Astrocyte of the spinal cord (primary cell): Measurements from ENCODE around the gene PBX1.
A peak's percentile ranks its signal among the peaks of the same experiment; 100 is the strongest.

Experiments
- DNase-seq: peaks from one replicate; pipeline ENCODE4 v3.0.0; 2011; ENCODE audit warnings: low read depth, low spot score
- H3K4me3 ChIP-seq: 2 replicates; pipeline ENCODE4 v1.5.1; 2011; ENCODE audit warnings: low read depth, mild to moderate bottlenecking, low read length, moderate library complexity
- in situ Hi-C: cut with HindIII; loops from 2 replicates; pipeline ENCODE4 v1.10.0; 2017; ENCODE audit warnings: low sequenced_read_pairs
- TF ChIP-seq, protein P1 (sequence below): IDR thresholded peaks from 2 replicates; pipeline ENCODE4 v1.5.1; 2012; ENCODE audit warnings: low read depth, mild to moderate bottlenecking, low read length, inconsistent platforms

The PBX1 gene

DNA sequence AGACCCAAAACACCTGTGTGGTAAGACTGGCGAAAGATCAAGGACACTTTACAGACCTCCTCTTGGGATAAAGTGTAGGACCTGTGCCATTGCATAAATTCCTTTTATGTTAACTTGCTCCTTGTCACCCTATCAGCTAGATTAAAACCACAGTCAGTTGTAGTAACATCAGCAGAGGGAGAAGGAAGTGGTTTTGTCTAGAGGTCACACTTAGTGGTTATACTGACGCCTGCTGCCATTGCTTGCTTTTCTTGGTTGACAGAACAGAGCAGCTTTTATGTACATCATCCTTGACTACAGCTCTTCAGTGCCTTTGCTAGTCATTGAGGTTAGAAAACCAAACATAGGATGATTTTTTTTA lies 101.4 kb downstream of the PBX1 start:
- in situ Hi-C loops: no loop called here
- peak; percentile 63 for DNase-seq
- TF ChIP-seq, protein P1, sequence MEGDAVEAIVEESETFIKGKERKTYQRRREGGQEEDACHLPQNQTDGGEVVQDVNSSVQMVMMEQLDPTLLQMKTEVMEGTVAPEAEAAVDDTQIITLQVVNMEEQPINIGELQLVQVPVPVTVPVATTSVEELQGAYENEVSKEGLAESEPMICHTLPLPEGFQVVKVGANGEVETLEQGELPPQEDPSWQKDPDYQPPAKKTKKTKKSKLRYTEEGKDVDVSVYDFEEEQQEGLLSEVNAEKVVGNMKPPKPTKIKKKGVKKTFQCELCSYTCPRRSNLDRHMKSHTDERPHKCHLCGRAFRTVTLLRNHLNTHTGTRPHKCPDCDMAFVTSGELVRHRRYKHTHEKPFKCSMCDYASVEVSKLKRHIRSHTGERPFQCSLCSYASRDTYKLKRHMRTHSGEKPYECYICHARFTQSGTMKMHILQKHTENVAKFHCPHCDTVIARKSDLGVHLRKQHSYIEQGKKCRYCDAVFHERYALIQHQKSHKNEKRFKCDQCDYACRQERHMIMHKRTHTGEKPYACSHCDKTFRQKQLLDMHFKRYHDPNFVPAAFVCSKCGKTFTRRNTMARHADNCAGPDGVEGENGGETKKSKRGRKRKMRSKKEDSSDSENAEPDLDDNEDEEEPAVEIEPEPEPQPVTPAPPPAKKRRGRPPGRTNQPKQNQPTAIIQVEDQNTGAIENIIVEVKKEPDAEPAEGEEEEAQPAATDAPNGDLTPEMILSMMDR: no peak
- H3K4me3 ChIP-seq: no peak overlapping the region

DNA sequence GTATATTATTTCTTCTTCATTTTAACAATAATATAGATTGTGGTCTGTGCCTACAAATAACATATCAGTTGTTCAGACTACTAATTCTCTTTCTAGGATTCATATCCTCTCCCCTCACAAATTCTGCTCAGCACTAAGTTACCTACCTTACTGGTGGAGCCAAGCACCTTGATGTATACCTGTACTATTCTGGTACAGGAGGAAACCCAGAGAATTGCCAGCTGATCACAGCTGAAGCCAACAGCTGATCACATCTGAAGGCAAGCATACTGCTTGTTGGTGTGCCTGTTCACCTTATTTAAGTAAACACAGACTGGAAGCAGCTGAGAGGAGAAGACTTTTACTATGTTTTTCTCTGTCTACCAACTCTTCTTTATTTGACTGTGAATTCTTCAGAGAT lies 101.8 kb downstream of the PBX1 start:
- in situ Hi-C loops: no loop called here

DNA sequence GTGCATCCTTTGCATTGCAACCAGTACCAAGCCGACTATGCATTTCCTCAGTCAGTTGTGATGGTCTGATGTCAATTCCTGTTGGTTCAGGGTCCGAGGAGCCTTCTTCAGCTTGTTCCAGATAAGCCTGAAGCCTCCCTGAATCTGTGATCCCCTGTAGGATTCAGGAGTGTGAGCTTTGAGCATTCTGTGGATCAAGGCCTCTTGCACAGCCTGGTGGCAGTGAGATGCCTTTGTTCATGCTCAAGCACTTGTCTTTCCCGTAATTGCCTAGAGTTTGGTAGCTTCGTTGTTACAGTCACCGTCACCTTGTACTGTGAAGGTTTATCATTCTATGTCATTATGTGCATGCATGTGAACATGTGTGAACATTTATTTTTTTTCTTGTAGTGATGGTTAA lies 103.5 kb downstream of the PBX1 start:
- H3K4me3 ChIP-seq: no peak overlapping the region
- DNase-seq: no peak
- TF ChIP-seq, protein P1: no peak
- in situ Hi-C loops: no loop called here

More for the DNA sequence above, 101.8 kb downstream of the PBX1 start:
- DNase-seq: no peak
- TF ChIP-seq, protein P1: no peak
- H3K4me3 ChIP-seq: no peak overlapping the region

DNA sequence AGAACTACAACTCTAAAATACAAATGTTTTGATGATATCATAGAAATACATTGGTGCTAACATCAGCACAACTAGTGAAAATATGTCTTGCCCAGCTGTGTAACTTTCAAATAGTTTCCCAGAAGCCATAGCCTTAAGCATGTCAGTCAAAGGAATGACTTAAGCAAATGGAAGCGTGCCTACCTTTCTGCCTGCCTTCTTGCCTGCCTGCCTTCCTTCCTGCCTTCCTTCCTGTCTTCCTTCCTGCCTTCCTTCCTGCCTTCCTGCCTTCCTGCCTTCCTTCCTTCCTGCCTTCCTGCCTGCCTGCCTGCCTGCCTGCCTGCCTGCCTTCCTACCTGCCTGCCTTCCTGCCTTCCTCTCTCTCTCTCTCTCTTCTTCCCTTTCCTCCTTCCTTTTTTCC lies 104.0 kb downstream of the PBX1 start:
- in situ Hi-C loops: no loop called here
- no peak overlapping the region for H3K4me3 ChIP-seq
- DNase-seq: no peak
- TF ChIP-seq, protein P1: no peak

DNA sequence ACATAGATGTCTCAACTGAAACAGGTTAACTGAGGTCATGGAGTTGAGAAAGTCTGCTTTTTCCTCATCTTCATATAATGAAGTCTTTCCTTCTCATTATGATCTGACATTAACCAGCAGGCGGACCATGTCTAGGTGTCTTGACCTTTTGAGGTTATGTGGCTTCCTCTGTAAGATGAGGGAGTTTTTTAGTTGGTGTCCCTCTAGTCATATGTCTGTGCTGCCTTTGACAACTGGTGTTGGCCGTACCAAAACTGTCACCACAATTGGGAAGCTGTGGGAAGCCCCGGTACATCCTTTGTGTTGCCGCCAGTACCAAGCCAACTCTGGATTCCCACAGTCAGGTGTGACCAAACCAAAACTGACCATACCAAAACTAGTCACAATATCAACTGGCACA lies 105.1 kb downstream of the PBX1 start:
- no peak overlapping the region for H3K4me3 ChIP-seq
- DNase-seq: no peak
- in situ Hi-C loops: no loop called here
- TF ChIP-seq, protein P1: no peak

DNA sequence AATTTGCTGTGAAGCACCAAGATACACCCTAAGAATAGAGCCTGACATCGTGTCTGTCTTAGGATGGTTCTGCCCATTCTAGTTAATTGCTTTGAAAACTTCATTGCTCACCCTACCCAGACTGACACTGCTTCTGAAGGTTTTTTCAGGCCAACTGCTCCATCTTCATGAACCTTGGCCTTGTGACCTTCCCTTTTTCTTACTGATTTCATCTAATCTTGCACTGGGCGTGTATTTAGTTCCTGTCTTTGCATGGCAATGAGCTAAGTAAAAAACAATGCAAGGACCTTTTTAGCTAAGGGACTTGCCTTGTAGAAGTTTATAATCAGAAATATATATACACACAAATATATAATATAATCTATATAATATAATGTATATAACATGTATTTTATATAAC lies 108.0 kb downstream of the PBX1 start:
- in situ Hi-C loops: no loop called here
- TF ChIP-seq, protein P1: no peak
- no peak overlapping the region for H3K4me3 ChIP-seq
- DNase-seq: no peak

DNA sequence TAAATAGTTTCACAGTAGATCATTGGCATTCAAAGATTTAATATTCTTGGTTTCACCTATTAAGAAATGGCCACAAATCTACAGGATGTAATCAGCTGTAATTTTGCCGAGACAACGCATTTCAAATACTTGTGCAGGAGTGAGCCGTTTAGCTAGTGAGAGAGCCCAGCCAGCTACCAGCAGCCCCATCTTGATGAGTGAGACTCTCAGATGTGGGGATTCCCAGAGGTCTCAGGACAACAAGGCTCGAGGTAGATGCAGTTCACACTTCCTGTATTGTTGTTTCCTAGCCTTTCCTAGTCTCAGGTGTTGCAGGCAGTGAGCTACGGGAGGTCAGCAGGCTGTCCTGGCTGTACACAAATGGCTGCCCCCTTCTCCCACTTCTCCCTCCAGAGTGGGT lies 108.6 kb downstream of the PBX1 start:
- TF ChIP-seq, protein P1: no peak
- no peak overlapping the region for H3K4me3 ChIP-seq
- DNase-seq: no peak
- in situ Hi-C loops: no loop called here
